Measurements from ENCODE around the gene PSMD14. TPM values are rescaled to one million over a fixed set of nuclear protein-coding genes. Genes with fewer than 3 reads are reported as not detected.

The PSMD14 gene
- total and polyA plus RNA-seq, 2 of the 13 experiments (the other 11 are each of a cell fraction or from before 2014, with no cell fraction given) = 60.6 to 149 TPM

- peak; percentile 61 for TF ChIP-seq PHF8 (CRISPR knock-in tag; IDR thresholded peaks at IDR 0.05)
- no peak; the same call in 1 of the 2 replicates for TF ChIP-seq ZNF567 (CRISPR knock-in tag; IDR thresholded peaks at IDR 0.05; ENCODE audit: borderline replicate concordance)
- no peak for TF ChIP-seq TFE3 (CRISPR knock-in tag; IDR thresholded peaks at IDR 0.05)
- no peak for TF ChIP-seq ZNF747 (CRISPR knock-in tag; IDR thresholded peaks at IDR 0.05; ENCODE audit: borderline replicate concordance)
- TF ChIP-seq E2F1 (CRISPR knock-in tag; IDR thresholded peaks at IDR 0.05) = no peak
- peak; percentile 36 for TF ChIP-seq SRSF1 (optimal IDR thresholded peaks at IDR 0.05; ENCODE audit: low read depth, low read length)
- TF ChIP-seq PBX2 (CRISPR knock-in tag; IDR thresholded peaks at IDR 0.05) = no peak
- TF ChIP-seq ZNF75D (CRISPR knock-in tag; IDR thresholded peaks at IDR 0.05; ENCODE audit: borderline replicate concordance) = no peak
- TF ChIP-seq CCAR2 (optimal IDR thresholded peaks at IDR 0.05; ENCODE audit: low read depth, low read length) = no peak
- no peak for TF ChIP-seq ZBTB20 (CRISPR knock-in tag; IDR thresholded peaks at IDR 0.05; ENCODE audit: borderline replicate concordance, low read depth)
- peak; percentile 42; the same call in 1 of the 2 replicates for TF ChIP-seq ZSCAN21 (CRISPR knock-in tag; IDR thresholded peaks at IDR 0.05; ENCODE audit: borderline replicate concordance)
- TF ChIP-seq DR1 (CRISPR knock-in tag; IDR thresholded peaks at IDR 0.05) = peak; percentile 35; the same call in 1 of the 2 replicates
- TF ChIP-seq HES4 (CRISPR knock-in tag; IDR thresholded peaks at IDR 0.05; ENCODE audit: borderline replicate concordance) = peak; percentile 75
- TF ChIP-seq THYN1 (CRISPR knock-in tag; IDR thresholded peaks at IDR 0.05; ENCODE audit: borderline replicate concordance, low read depth) = peak; percentile 84; the same call in 1 of the 2 replicates
- 0 out of 2 replicates have a peak, but pooled peaks have one; percentile 78 for TF ChIP-seq HINFP (CRISPR knock-in tag; IDR thresholded peaks at IDR 0.05; ENCODE audit: low read depth)
- 0 out of 2 replicates have a peak, but pooled peaks have one; percentile 60 for TF ChIP-seq NFAT5 (CRISPR knock-in tag; IDR thresholded peaks at IDR 0.05)
These were observed 106.1 kb downstream of the PSMD14 start (continued) for GRCh38 chr2:161414042-161415033.

Measured in HepG2 (cell line).